Measurements from ENCODE around the gene SPTBN1.

SPTBN1 gene

DNA sequence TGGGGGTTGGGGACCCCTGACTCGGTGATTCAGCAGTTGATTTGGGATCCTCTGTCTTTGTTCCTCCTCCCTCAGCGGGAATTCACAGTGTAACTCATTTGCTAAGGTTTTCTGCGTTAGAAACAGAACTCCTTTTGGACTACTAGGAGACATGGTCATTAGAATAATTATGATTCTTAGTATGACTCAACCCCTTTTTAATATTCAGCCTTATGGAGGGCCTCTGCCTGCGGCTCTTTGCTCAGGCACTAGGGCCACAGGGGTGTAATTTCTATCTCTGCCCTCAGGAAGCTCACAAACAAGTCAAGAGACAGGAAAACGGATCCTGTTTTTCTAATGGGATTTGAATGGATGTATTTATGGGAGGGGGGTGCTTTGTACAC is 117.4 kb downstream of the SPTBN1 start:
- DNase-seq (ENCODE audit: low read depth in 3 of 3) = no peak

DNA sequence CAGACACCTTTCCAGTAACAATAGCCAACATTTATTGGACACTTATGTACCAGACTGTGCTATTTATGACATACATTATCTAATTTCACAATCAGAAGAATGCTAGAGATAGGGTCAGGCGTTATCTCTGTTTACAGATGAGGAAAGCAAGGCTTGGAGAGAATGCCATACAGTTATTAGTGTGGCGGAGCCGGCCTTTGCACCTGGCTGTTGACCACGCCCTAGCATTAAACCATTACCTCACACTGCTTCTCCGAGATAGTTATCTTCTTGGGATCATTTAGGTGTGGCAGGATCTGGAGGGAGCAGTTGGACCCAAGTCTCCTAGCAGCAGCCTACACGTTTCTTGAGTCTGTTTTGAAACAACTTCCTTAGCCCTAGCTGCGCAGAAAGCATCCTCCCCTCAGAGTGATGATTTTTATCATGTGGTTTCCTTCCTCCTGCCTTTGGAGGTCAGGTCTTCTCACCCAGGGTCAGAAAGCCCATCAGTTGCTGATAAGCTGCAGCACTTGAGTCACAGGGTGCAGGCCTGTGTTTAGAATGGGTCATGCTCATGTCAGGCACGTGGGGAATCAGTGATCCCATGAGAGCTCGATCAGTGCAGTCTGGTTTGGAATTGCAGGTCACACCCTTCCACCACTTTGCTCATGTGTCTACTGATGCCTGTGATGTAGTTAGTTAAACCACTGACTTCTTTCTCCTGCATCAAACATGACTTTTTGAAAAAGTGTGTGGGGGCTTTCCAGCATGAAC is 118.2 kb downstream of the SPTBN1 start:
- peak in 1 of 3 donors; percentile 51 for DNase-seq (ENCODE audit: low read depth in 3 of 3)

DNA sequence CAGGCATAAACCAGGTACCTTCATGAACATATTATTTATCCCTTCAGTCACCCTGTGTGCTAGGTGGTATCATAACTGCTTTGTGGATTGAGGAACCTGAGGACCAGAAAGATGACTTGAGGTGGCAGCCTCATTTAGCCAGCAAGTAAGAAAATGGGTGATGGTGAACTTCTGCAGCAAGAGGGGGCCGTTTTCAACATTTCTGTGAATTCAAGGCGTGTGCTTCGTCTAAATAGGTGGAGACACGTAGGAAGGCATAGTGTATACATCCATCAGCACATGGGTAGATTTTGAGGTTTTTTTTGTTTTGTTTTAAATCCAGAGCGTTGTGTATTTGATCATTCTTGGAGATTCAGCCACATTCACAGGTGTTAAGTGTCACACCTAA is 118.7 kb downstream of the SPTBN1 start:
- no peak for DNase-seq (ENCODE audit: low read depth in 3 of 3)

GRCh38 chr2:54575379-54575888 is 119.3 kb downstream of the SPTBN1 start:
- no peak for DNase-seq (ENCODE audit: low read depth in 3 of 3)

DNA sequence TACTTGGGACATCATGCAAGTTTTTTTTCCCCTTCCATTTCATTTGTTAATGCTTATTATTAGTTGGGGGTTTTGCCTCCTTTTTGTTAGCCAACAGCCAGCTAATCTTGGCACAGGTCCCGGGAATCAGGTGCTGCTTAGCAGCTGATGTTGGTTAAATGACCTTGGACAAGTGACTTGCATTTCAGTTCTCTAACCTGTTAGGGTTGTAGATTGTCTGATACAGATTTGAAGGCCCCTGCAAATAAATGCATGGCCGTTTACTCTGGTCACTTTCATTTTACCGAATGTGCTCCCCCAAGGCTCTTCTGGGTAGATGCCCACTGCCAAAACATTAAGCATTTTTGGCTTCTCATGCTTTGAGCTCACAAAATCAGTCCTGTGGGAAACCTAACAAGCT is 120.9 kb downstream of the SPTBN1 start:
- DNase-seq (ENCODE audit: low read depth in 3 of 3) = no peak

DNA sequence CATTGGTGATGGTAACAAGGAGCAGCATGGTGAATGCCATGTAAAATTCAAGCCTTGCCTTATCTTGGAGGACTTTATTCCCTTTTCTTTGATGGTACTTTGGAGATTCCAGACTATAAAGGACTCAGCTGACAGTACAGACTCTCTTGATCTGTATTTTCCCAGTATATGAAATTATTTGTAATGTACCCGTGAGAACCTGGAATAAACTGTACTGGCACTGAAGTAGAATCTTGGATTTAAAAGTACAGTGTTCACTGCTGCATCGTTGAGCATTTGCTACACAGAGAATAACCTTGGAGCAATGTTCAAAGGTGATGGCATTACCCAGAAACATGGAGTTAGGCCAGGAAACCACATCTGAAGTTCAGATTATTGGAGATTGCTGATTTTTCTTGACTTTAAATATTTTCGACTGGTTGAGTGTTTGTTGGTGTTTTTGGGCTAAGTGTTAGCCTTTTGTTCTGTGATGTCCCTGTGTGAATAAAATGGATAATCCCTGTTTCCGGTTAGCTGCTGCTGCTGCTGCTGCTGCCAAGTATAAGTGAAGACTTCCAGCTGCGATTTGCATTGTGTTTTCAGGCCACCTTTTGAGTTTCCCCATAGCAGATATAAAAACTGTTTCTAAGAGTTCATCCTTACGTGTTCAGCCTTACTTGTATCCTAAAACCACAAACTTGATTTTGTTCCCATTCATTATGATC is 122.0 kb downstream of the SPTBN1 start:
- DNase-seq (ENCODE audit: low read depth in 3 of 3) = no peak

GRCh38 chr2:54578648-54579045 is 122.5 kb downstream of the SPTBN1 start:
- DNase-seq (ENCODE audit: low read depth in 3 of 3) = no peak

GRCh38 chr2:54579061-54579681 is 123.0 kb downstream of the SPTBN1 start:
- no peak for DNase-seq (ENCODE audit: low read depth in 3 of 3)

GRCh38 chr2:54579682-54580620 is 123.8 kb downstream of the SPTBN1 start:
- DNase-seq (ENCODE audit: low read depth in 3 of 3) = no peak

GRCh38 chr2:54581326-54582039 is 125.4 kb downstream of the SPTBN1 start:
- no peak for DNase-seq (ENCODE audit: low read depth in 3 of 3)

GRCh38 chr2:54582987-54583386 is 126.9 kb downstream of the SPTBN1 start:
- no peak for DNase-seq (ENCODE audit: low read depth in 3 of 3)

GRCh38 chr2:54584598-54584997 is 128.5 kb downstream of the SPTBN1 start:
- DNase-seq (ENCODE audit: low read depth in 3 of 3) = no peak

GRCh38 chr2:54585136-54585733 is 129.1 kb downstream of the SPTBN1 start:
- DNase-seq (ENCODE audit: low read depth in 3 of 3) = no peak

GRCh38 chr2:54586062-54586461 is 129.9 kb downstream of the SPTBN1 start:
- DNase-seq (ENCODE audit: low read depth in 3 of 3) = no peak

GRCh38 chr2:54586494-54586893 is 130.4 kb downstream of the SPTBN1 start:
- DNase-seq (ENCODE audit: low read depth in 3 of 3) = no peak

DNA sequence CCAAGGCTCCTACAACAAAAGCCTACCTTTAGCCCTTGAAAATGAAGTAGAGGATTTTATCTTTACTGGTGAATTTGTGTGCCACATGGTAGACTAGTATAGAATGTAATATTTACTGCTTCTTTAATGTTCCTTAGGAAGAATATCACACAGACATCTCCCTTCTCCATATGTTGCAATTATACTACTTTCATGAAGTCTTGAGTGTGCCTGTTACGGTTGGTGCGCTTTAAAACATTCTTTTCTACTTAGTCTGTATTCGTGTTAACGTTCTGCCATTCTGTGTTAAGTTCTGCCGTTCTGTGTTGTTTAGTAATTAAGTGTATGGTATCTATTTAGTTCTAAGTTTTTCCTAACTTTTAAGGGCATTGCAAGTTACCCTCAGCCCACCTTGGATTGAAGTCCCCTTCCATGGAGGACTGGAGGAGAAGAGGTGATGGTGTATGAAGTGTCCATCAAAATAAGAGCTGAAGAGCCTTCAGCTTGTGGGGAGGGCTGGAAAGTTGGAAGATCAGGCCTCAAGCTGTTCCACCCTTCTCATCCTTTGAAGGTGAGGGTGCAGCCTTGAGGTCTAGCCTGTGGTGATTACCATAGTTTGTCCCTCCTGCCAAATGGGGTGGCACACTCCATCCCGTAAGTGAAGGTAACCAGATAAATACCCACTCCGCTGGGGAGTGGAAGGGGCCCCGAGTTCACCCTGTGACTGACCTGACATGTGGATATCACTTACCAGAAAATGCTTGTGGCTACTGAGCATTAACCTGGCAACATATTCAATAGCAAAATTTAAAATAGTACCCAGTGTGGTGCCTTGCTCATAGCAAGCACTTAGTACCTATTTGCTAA is 131.3 kb downstream of the SPTBN1 start:
- no peak for DNase-seq (ENCODE audit: low read depth in 3 of 3)

- DNase-seq (ENCODE audit: low read depth in 3 of 3) = no peak
Measured at GRCh38 chr2:54588244-54588899, 132.2 kb downstream of the SPTBN1 start.

DNA sequence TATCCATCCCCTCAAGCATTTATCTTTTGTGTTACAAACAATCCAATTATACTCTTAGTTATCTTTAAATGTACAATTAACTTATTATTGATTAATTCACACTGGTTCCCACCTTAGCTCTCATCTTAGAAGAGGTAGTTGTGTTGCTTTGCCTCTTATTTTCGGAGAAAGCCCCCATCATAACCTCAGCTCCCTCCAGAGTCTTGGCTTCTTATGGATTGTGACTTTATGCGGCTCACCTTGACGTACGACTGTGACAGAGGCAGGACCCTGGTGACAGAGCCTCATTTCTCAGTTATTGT is 132.9 kb downstream of the SPTBN1 start:
- DNase-seq (ENCODE audit: low read depth in 3 of 3) = no peak

Data from stimulated activated CD4-positive, alpha-beta T cell treated with anti-CD3 and anti-CD28 coated beads, TNF-alpha, amount 100 ng/mL, for 48 hours (primary cell).